H1 (cell line): Measurements from ENCODE around the gene RMDN3. TPM values are rescaled to one million over a fixed set of nuclear protein-coding genes. Genes with fewer than 3 reads are reported as not detected.

Experiments
- CTCF ChIA-PET: fragments of 300-600 bp; sonication (Branson Sonifier 250); formaldehyde crosslinking; loops from one replicate; lab custom pipeline; 2021; ENCODE audit not compliant: partially characterized antibody; lab: Charles Lee
- POLR2A ChIA-PET: fragments of 300-600 bp; sonication (Branson Sonifier 250); formaldehyde crosslinking; loops from one replicate; lab custom pipeline; 2021; ENCODE audit warnings: inconsistent platforms; ENCODE audit not compliant: partially characterized antibody; lab: Charles Lee
- DNase-seq, 2 experiments: peaks; one replicate each; pipeline versions ENCODE4 v3.0.0 to v3.0.0-alpha.2; 2010 to 2022; ENCODE audit warnings: low spot score in 2 of 2, low read depth in 1 of 2, mixed read lengths in 1 of 2
- FAIRE-seq: peaks from 2 replicates; lab custom pipeline; 2011; peaks lifted over from hg19 to GRCh38; lab: Jason Lieb, UNC
- H2AFZ ChIP-seq: 2 replicates; pipeline ENCODE4 v1.8.1; 2012; ENCODE audit warnings: low read length, inconsistent platforms
- H2AK5ac ChIP-seq: 2 replicates; pipeline ENCODE4 v1.6.1; 2013; ENCODE audit warnings: low read depth, low read length
- H2BK120ac ChIP-seq: replicated peaks from 2 replicates; pipeline ENCODE3; 2013; ENCODE audit warnings: low read depth, low read length, inconsistent platforms
- H2BK12ac ChIP-seq: 2 replicates; pipeline ENCODE4 v1.6.1; 2013; ENCODE audit warnings: low read depth, low read length
- H2BK15ac ChIP-seq: 2 replicates; pipeline ENCODE4 v1.6.1; 2013; ENCODE audit warnings: low read length
- H2BK20ac ChIP-seq: 2 replicates; pipeline ENCODE4 v1.6.1; 2013; ENCODE audit warnings: low read length
- H2BK5ac ChIP-seq: 2 replicates; pipeline ENCODE4 v1.6.1; 2013; ENCODE audit warnings: low read depth, low read length
- H3K14ac ChIP-seq: 2 replicates; pipeline ENCODE4 v1.6.1; 2013; ENCODE audit warnings: inconsistent platforms; ENCODE audit not compliant: insufficient read length
- H3K18ac ChIP-seq: 2 replicates; pipeline ENCODE4 v1.6.1; 2013; ENCODE audit warnings: low read length; ENCODE audit errors: extremely low read depth
- H3K23ac ChIP-seq: 2 replicates; pipeline ENCODE4 v1.6.1; 2013; ENCODE audit warnings: inconsistent platforms; ENCODE audit not compliant: insufficient read length
- H3K23me2 ChIP-seq: 2 replicates; pipeline ENCODE4 v1.6.1; 2013; ENCODE audit warnings: low read depth, low read length
- H3K27ac ChIP-seq: 2 replicates; pipeline ENCODE4 v1.6.1; 2011; ENCODE audit warnings: low read depth, low read length, inconsistent platforms
- H3K27me3 ChIP-seq, 4 experiments: replicated peaks in 1 of 4; 1 replicate in 1 of 4; 2 replicates in 3 of 4; pipeline versions ENCODE4 v1.6.1 to v1.8.1; 2011 to 2013; ENCODE audit warnings: low read length in 3 of 4, mild to moderate bottlenecking in 3 of 4, inconsistent platforms in 2 of 4, mixed read lengths in 2 of 4, moderate library complexity in 1 of 4; ENCODE audit not compliant: control insufficient read depth in 3 of 4, insufficient read depth in 3 of 4; ENCODE audit errors: extremely low read depth in 1 of 4
- H3K36me3 ChIP-seq, 4 experiments: 2 replicates each; pipeline versions ENCODE4 v1.6.1 to v1.8.1; 2011 to 2013; ENCODE audit warnings: mild to moderate bottlenecking in 4 of 4, low read length in 3 of 4, moderate library complexity in 2 of 4, control low read depth in 1 of 4, inconsistent platforms in 1 of 4; ENCODE audit not compliant: insufficient read depth in 4 of 4, control insufficient read depth in 2 of 4
- H3K4ac ChIP-seq: replicated peaks from 2 replicates; pipeline ENCODE3; 2013; ENCODE audit warnings: low read length, low read depth, mixed read lengths, inconsistent platforms; ENCODE audit not compliant: insufficient read length
- H3K4me1 ChIP-seq, 4 experiments: replicated peaks in 1 of 4; 1 replicate in 1 of 4; 2 replicates in 3 of 4; pipeline versions ENCODE4 v1.6.1 to v1.8.1; 2011 to 2013; ENCODE audit warnings: low read length in 3 of 4, inconsistent platforms in 2 of 4, mixed read lengths in 1 of 4; ENCODE audit not compliant: insufficient read depth in 4 of 4, control insufficient read depth in 3 of 4
- H3K4me2 ChIP-seq, 2 experiments: 2 replicates each; pipeline versions ENCODE4 v1.6.1 to v1.8.1; 2011 to 2013; ENCODE audit warnings: low read depth in 2 of 2, low read length in 2 of 2, control low read depth in 1 of 2, inconsistent platforms in 1 of 2, mild to moderate bottlenecking in 1 of 2; ENCODE audit not compliant: insufficient read depth in 1 of 2
- H3K4me3 ChIP-seq, 4 experiments: fragments of 200-600, 300-600 bp in 1 of 4; sonication (generic), shearing (Covaris generic), sonication (Bioruptor Twin) in 1 of 4; 2 replicates each; pipeline versions ENCODE4 v1.5.1 to v1.8.1; 2011 to 2016; ENCODE audit warnings: low read length in 4 of 4, low read depth in 3 of 4, control low read depth in 2 of 4, inconsistent platforms in 2 of 4, mild to moderate bottlenecking in 2 of 4, mixed read lengths in 1 of 4, moderate library complexity in 1 of 4; ENCODE audit not compliant: insufficient read depth in 2 of 4; ENCODE audit errors: extremely low read depth in 1 of 4
- H3K56ac ChIP-seq: replicated peaks from 2 replicates; pipeline ENCODE3; 2013; ENCODE audit warnings: low read depth, mild to moderate bottlenecking, mixed read lengths, low read length, inconsistent platforms; ENCODE audit not compliant: insufficient read length
- H3K79me1 ChIP-seq: 2 replicates; pipeline ENCODE4 v1.6.1; 2013; ENCODE audit warnings: low read depth, low read length, control low read depth
- H3K79me2 ChIP-seq, 2 experiments: 2 replicates each; pipeline versions ENCODE4 v1.6.1 to v1.8.1; 2012 to 2013; ENCODE audit warnings: low read length in 2 of 2, mild to moderate bottlenecking in 2 of 2, inconsistent platforms in 1 of 2; ENCODE audit not compliant: insufficient read depth in 2 of 2, control insufficient read depth in 1 of 2
- H3K9ac ChIP-seq, 4 experiments: replicated peaks in 1 of 4; 1 replicate in 1 of 4; 2 replicates in 3 of 4; pipeline versions ENCODE4 v1.6.1 to v1.8.1; 2011 to 2013; ENCODE audit warnings: low read depth in 3 of 4, low read length in 3 of 4, control low read depth in 2 of 4, mild to moderate bottlenecking in 2 of 4, moderate library complexity in 2 of 4, inconsistent platforms in 1 of 4; ENCODE audit errors: extremely low read depth in 1 of 4
- H3K9me3 ChIP-seq, 2 experiments: 2 replicates each; pipeline versions ENCODE4 v1.6.1 to v1.8.1; 2012 to 2013; ENCODE audit warnings: mild to moderate bottlenecking in 2 of 2, moderate library complexity in 2 of 2, control low read depth in 1 of 2, inconsistent platforms in 1 of 2, low read depth in 1 of 2, low read length in 1 of 2, mixed read lengths in 1 of 2; ENCODE audit not compliant: insufficient read depth in 2 of 2
- H4K20me1 ChIP-seq, 2 experiments: replicated peaks in 1 of 2; 2 replicates each; pipeline versions ENCODE3 to v1.8.1; 2011 to 2013; ENCODE audit warnings: inconsistent platforms in 2 of 2, low read length in 2 of 2, mild to moderate bottlenecking in 1 of 2; ENCODE audit not compliant: insufficient read depth in 2 of 2, control insufficient read depth in 1 of 2
- H4K5ac ChIP-seq: 2 replicates; pipeline ENCODE4 v1.6.1; 2013; ENCODE audit warnings: low read length, low read depth, mixed read lengths, inconsistent platforms; ENCODE audit not compliant: insufficient read length
- H4K8ac ChIP-seq: 2 replicates; pipeline ENCODE4 v1.8.0; 2013; ENCODE audit warnings: mild to moderate bottlenecking, moderate library complexity, low read length, inconsistent platforms; ENCODE audit not compliant: insufficient read depth; ENCODE audit errors: extremely low read depth
- H4K91ac ChIP-seq: replicated peaks from 2 replicates; pipeline ENCODE3; 2013; ENCODE audit warnings: low read length, mixed read lengths, inconsistent platforms; ENCODE audit not compliant: insufficient read length
- ATF3 ChIP-seq: IDR thresholded peaks from 2 replicates; pipeline ENCODE4 v1.6.1; 2011; ENCODE audit warnings: low read depth, mild to moderate bottlenecking, low read length; ENCODE audit not compliant: insufficient read depth
- CHD2 ChIP-seq: IDR thresholded peaks from 2 replicates; pipeline ENCODE4 v1.6.1; 2012; ENCODE audit warnings: low read length, improper control_type of control experiment
- EGR1 ChIP-seq: IDR thresholded peaks from 2 replicates; pipeline ENCODE4 v1.6.1; 2011; ENCODE audit warnings: low read depth, low read length, borderline replicate concordance
- EP300 ChIP-seq, 2 experiments: IDR thresholded peaks; 1 replicate in 1 of 2; 2 replicates in 1 of 2; pipeline ENCODE4 v1.6.1; 2011 to 2012; ENCODE audit warnings: low read depth in 2 of 2, low read length in 2 of 2, mild to moderate bottlenecking in 2 of 2, borderline replicate concordance in 1 of 2, inconsistent platforms in 1 of 2, moderate library complexity in 1 of 2
- FOSL1 ChIP-seq: IDR thresholded peaks from 2 replicates; pipeline ENCODE4 v1.6.1; 2011; ENCODE audit warnings: mild to moderate bottlenecking, low read depth, low read length, moderate library complexity; ENCODE audit not compliant: insufficient read depth
- HDAC6 ChIP-seq: IDR thresholded peaks from one replicate; pipeline ENCODE4 v1.7.1; 2012; ENCODE audit warnings: low read depth, mild to moderate bottlenecking, inconsistent platforms, low read length, moderate library complexity
- KDM5A ChIP-seq: fragments of 200-600 bp; IDR thresholded peaks from 2 replicates; pipeline ENCODE4 v1.7.1; 2012; ENCODE audit warnings: mild to moderate bottlenecking, low read length, inconsistent platforms, mixed read lengths
- POU5F1 ChIP-seq: IDR thresholded peaks from 2 replicates; pipeline ENCODE4 v1.6.1; 2011; ENCODE audit warnings: low read depth, mild to moderate bottlenecking, low read length, moderate library complexity
- RFX5 ChIP-seq: IDR thresholded peaks from 2 replicates; pipeline ENCODE4 v1.6.1; 2011; ENCODE audit warnings: low read depth, low read length, improper control_type of control experiment, borderline replicate concordance
- RNF2 ChIP-seq: fragments of 200-900, 300-1000 bp; sonication (generic); IDR thresholded peaks from 2 replicates; pipeline ENCODE4 v1.7.1; 2016; ENCODE audit warnings: borderline replicate concordance, low read depth, mild to moderate bottlenecking, antibody characterized with exemption, low read length; ENCODE audit not compliant: poor library complexity, severe bottlenecking; ENCODE audit errors: missing control alignments
- SRF ChIP-seq: IDR thresholded peaks from 2 replicates; pipeline ENCODE4 v1.6.1; 2011; ENCODE audit warnings: mild to moderate bottlenecking, low read depth, low read length, moderate library complexity
- TCF12 ChIP-seq: IDR thresholded peaks from 2 replicates; pipeline ENCODE4 v1.6.1; 2011; ENCODE audit warnings: low read depth, mild to moderate bottlenecking, low read length
- YY1 ChIP-seq: IDR thresholded peaks from 2 replicates; pipeline ENCODE4 v1.6.1; 2011; ENCODE audit warnings: low read depth, mild to moderate bottlenecking, low read length
- WGBS, 2 experiments: shearing (Covaris generic) in 1 of 2; methylation state at CpG; one replicate each; pipeline versions ENCODE4 v1.1.6 to v1.1.7; 2013 to 2015; ENCODE audit warnings: low lambda C conversion rate in 2 of 2, mixed read lengths in 2 of 2, inconsistent platforms in 1 of 2, low coverage in 1 of 2, missing lambda C conversion rate in 1 of 2; ENCODE audit not compliant: insufficient replicate concordance in 2 of 2, insufficient coverage in 1 of 2, insufficient read length in 1 of 2; ENCODE audit errors: extremely low coverage in 1 of 2, missing lambda C conversion rate in 1 of 2; 5-methylcytosine and 5-hydroxymethylcytosine counted together
- polyA plus RNA-seq, 7 experiments: library from polyadenylated mRNA; depleted of rRNA in 3 of 7; stranded (reverse) in 5 of 7; unstranded in 2 of 7; fragments of >200 nt in 5 of 7; fragments of 200-250 nt in 2 of 7; gene quantifications; 1 replicate in 5 of 7; 2 replicates in 1 of 7; 4 replicates in 1 of 7; pipeline versions ENCODE4 v1.2.1 to v1.2.3, GENCODE V29; 2011 to 2013; ENCODE audit warnings: missing spikeins in 2 of 7, mixed read lengths in 2 of 7
- total RNA-seq: library from RNA; stranded (reverse); fragmentation: NEBNext Ultra II Directional; extraction: Animal tissue kit (Norgen Biotek cat#: 25700); gene quantifications from 2 replicates; pipeline ENCODE4 v1.2.1, GENCODE V29; 2021

RMDN3 gene
- total and polyA plus RNA-seq, 2 of the 8 experiments (the other 6 are each of a cell fraction or from before 2014, with no cell fraction given): 10.8 to 24.1 TPM

GRCh38 chr15:40721701-40722100 lies 33.4 kb downstream of the RMDN3 start:
- H2BK12ac ChIP-seq: no peak overlapping the region
- H2AK5ac ChIP-seq: no peak overlapping the region
- DNase-seq (no peak), FAIRE-seq (no peak)
- H3K9me3 ChIP-seq: no peaks in the 10 kb centered on the region
- H4K5ac ChIP-seq: no peak overlapping the region
- H2BK5ac ChIP-seq: no peak overlapping the region
- H2BK120ac ChIP-seq: no peak overlapping the region
- H3K23me2 ChIP-seq: no peaks in the 10 kb centered on the region
- peaks cover 3 to 36% (median 10%) of the 10 kb centered on the region in 4 experiments; a peak in 7 of 8 replicates for H3K36me3 ChIP-seq
- no peak overlapping the region for H3K4me3 ChIP-seq
- H3K23ac ChIP-seq: no peak overlapping the region
- H2BK15ac ChIP-seq: no peak overlapping the region
- H3K14ac ChIP-seq: no peak overlapping the region
- H3K4me1 ChIP-seq: no peaks in the 10 kb centered on the region
- H4K91ac ChIP-seq: no peak overlapping the region
- WGBS, 2 experiments: 100% methylated on average over 1 of the region's 1 CpG; no CpG with 5 or more reads in 1 of the 2 experiments
- ChIA-PET CTCF (interaction anchor here (1.1 to 1.2 kb wide), 2 partner anchors 45 to 171 kb away, joined by 3 read pairs; no protein-coding TSS in a partner anchor), POLR2A (interaction anchor here (0.6 kb wide), 1 partner anchor 139 kb away, joined by 3 read pairs; no protein-coding TSS in a partner anchor)
- no peaks in the 10 kb centered on the region for H3K79me1 ChIP-seq
- H4K8ac ChIP-seq: no peak overlapping the region
- no peak overlapping the region for H2BK20ac ChIP-seq
- no peak overlapping the region for H3K56ac ChIP-seq
- no peaks in the 10 kb centered on the region for H4K20me1 ChIP-seq
- no peak overlapping the region for H2AFZ ChIP-seq
- H3K9ac ChIP-seq: no peak overlapping the region
- H3K27ac ChIP-seq: no peak overlapping the region
- no peaks in the 10 kb centered on the region for H3K79me2 ChIP-seq
- H3K4ac ChIP-seq: no peak overlapping the region
- H3K4me2 ChIP-seq: no peak overlapping the region
- no peak overlapping the region for H3K18ac ChIP-seq
- no peaks in the 10 kb centered on the region for H3K27me3 ChIP-seq
- no peak for TF ChIP-seq POU5F1
- no peak for TF ChIP-seq EP300 (IDR thresholded peaks at IDR 0.05; ENCODE audit: borderline replicate concordance in 1 of 2, low read depth in 2 of 2, low read length in 2 of 2)
- TF ChIP-seq RNF2: no peak
- no peak for TF ChIP-seq EGR1
- no peak for TF ChIP-seq RFX5
- TF ChIP-seq HDAC6: no peak
- TF ChIP-seq TCF12: no peak
- TF ChIP-seq KDM5A: no peak
- no peak for TF ChIP-seq SRF
- no peak for TF ChIP-seq FOSL1
- TF ChIP-seq YY1: no peak
- TF ChIP-seq CHD2: no peak
- TF ChIP-seq ATF3: no peak
